HCT116 (cell line): ENCODE data around the gene NKG7. TPM values are rescaled to one million over a fixed set of nuclear protein-coding genes. Genes with fewer than 3 reads are reported as not detected.

Experiments used
- ATAC-seq: fragments of 200-7000 bp; cut with Tn5 transposase; 2 replicates; pipeline ENCODE4 v1.9.1; 2020; ENCODE audit warnings: mild to moderate bottlenecking, moderate library complexity
- BruUV-seq: library from RNA; stranded (reverse); fragments of 400-500 nt; replicated peaks from 2 replicates; lab custom pipeline; 2021; lab: Mats Ljungman, UMichigan
- CTCF ChIA-PET: fragments of 300-600 bp; sonication (Branson Sonifier 250); formaldehyde crosslinking; loops from one replicate; lab custom pipeline; 2021; ENCODE audit warnings: antibody characterized with exemption; lab: Charles Lee
- POLR2A ChIA-PET: fragments of 300-600, 350-600 bp; sonication (Branson Sonifier 250); formaldehyde crosslinking; loops from one replicate; lab custom pipeline; 2021; ENCODE audit warnings: antibody characterized with exemption; lab: Charles Lee
- RAD21 ChIA-PET, 2 experiments: fragments of 300-600 bp; sonication (Branson Sonifier 250); formaldehyde crosslinking; loops; one replicate each; lab custom pipeline; 2023; ENCODE audit warnings: low total read pairs in 2 of 2; ENCODE audit not compliant: uncharacterized antibody in 2 of 2, unreplicated experiment in 2 of 2, low non-redundant PET in 1 of 2; lab: Charles Lee
- DNase-seq: peaks from one replicate; pipeline ENCODE4 v3.0.0-alpha.2; 2010; ENCODE audit warnings: low read depth, low spot score
- H2AFZ ChIP-seq: fragments of 200-600 bp; shearing (Covaris generic), sonication (generic); 2 replicates; pipeline ENCODE4 v1.6.1; 2017; ENCODE audit warnings: low read depth, mixed run types, mixed read lengths, antibody characterized with exemption, low read length; ENCODE audit not compliant: poor library complexity, severe bottlenecking
- H3K27ac ChIP-seq: 2 replicates; pipeline ENCODE4 v1.5.1; 2012; ENCODE audit warnings: low read depth, low read length
- H3K27me3 ChIP-seq: fragments of 200-600 bp; sonication (generic); 2 replicates; pipeline ENCODE4 v1.6.1; 2016; ENCODE audit warnings: mixed run types, low read length, mixed read lengths; ENCODE audit not compliant: insufficient read depth
- H3K36me3 ChIP-seq, 2 experiments: fragments of 200-500 bp in 1 of 2; fragments of 200-600 bp in 1 of 2; sonication (Bioruptor generic) in 1 of 2; sonication (generic) in 1 of 2; 2 replicates each; pipeline versions ENCODE4 v1.5.1 to v1.6.1; 2014 to 2016; ENCODE audit warnings: low read length in 2 of 2, inconsistent platforms in 1 of 2, mixed read lengths in 1 of 2, mixed run types in 1 of 2; ENCODE audit not compliant: insufficient read depth in 2 of 2, control insufficient read depth in 1 of 2
- H3K4me1 ChIP-seq, 2 experiments: fragments of 200-600 bp in 1 of 2; sonication (generic) in 1 of 2; 2 replicates each; pipeline versions ENCODE4 v1.5.1 to v1.6.1; 2012 to 2017; ENCODE audit warnings: low read length in 2 of 2, inconsistent platforms in 1 of 2, mild to moderate bottlenecking in 1 of 2, mixed read lengths in 1 of 2, mixed run types in 1 of 2, moderate library complexity in 1 of 2; ENCODE audit not compliant: insufficient read depth in 2 of 2, control insufficient read depth in 1 of 2
- H3K4me2 ChIP-seq: fragments of 200-600 bp; sonication (generic); 2 replicates; pipeline ENCODE4 v1.6.1; 2017; ENCODE audit warnings: mixed run types, low read length, mixed read lengths
- H3K4me3 ChIP-seq, 2 experiments: fragments of 200-600 bp in 1 of 2; sonication (generic) in 1 of 2; replicated peaks in 1 of 2; 2 replicates each; pipeline ENCODE4 v1.5.1; 2011 to 2016; ENCODE audit warnings: low read length in 2 of 2, control low read depth in 1 of 2, low read depth in 1 of 2, mild to moderate bottlenecking in 1 of 2, mixed read lengths in 1 of 2, mixed run types in 1 of 2
- H3K79me2 ChIP-seq: fragments of 200-600 bp; sonication (generic); 2 replicates; pipeline ENCODE4 v1.6.1; 2017; ENCODE audit warnings: mild to moderate bottlenecking, mixed run types, low read length, moderate library complexity, mixed read lengths; ENCODE audit not compliant: insufficient read depth
- H3K9ac ChIP-seq: fragments of 200-600 bp; sonication (generic); 2 replicates; pipeline ENCODE4 v1.6.1; 2016; ENCODE audit warnings: low read length, mixed read lengths
- H3K9me2 ChIP-seq: fragments of 200-600 bp; sonication (generic), shearing (Covaris generic); 2 replicates; pipeline ENCODE4 v1.6.1; 2017; ENCODE audit warnings: mixed run types, mild to moderate bottlenecking, moderate library complexity; ENCODE audit not compliant: insufficient read depth
- H3K9me3 ChIP-seq, 2 experiments: fragments of 200-500 bp in 1 of 2; fragments of 200-600 bp in 1 of 2; sonication (Bioruptor generic) in 1 of 2; sonication (generic) in 1 of 2; 2 replicates each; pipeline ENCODE4 v1.6.1; 2014 to 2017; ENCODE audit warnings: low read length in 2 of 2, mixed read lengths in 2 of 2, inconsistent platforms in 1 of 2, low read depth in 1 of 2, mild to moderate bottlenecking in 1 of 2, mixed run types in 1 of 2, moderate library complexity in 1 of 2; ENCODE audit not compliant: control insufficient read depth in 1 of 2, insufficient read depth in 1 of 2
- H4K20me1 ChIP-seq: fragments of 200-600 bp; sonication (generic), shearing (Covaris generic); 2 replicates; pipeline ENCODE4 v1.6.1; 2017; ENCODE audit warnings: mixed run types, mild to moderate bottlenecking, moderate library complexity; ENCODE audit not compliant: insufficient read depth
- EZH2 ChIP-seq: fragments of 200-600 bp; sonication (generic); IDR thresholded peaks from 2 replicates; pipeline ENCODE4 v1.6.1; 2017; ENCODE audit warnings: antibody characterized with exemption, mixed run types
- ZFX ChIP-seq: fragments of 450-650 bp; IDR thresholded peaks from 2 replicates; pipeline ENCODE4 v1.6.1; 2017
- intact Hi-C: fragments of 100-400 bp; cut with micrococcal nuclease; formaldehyde crosslinking; loops from 2 replicates; pipeline ENCODE4 v1.10.0; 2022
- total RNA-seq: library from RNA; stranded (reverse); gene quantifications from one replicate; pipeline ENCODE4 v1.2.1, GENCODE V29; 2021; ENCODE audit not compliant: unreplicated experiment

The NKG7 gene
- total RNA-seq, 1 experiment from 2014 or later = not detected

DNA sequence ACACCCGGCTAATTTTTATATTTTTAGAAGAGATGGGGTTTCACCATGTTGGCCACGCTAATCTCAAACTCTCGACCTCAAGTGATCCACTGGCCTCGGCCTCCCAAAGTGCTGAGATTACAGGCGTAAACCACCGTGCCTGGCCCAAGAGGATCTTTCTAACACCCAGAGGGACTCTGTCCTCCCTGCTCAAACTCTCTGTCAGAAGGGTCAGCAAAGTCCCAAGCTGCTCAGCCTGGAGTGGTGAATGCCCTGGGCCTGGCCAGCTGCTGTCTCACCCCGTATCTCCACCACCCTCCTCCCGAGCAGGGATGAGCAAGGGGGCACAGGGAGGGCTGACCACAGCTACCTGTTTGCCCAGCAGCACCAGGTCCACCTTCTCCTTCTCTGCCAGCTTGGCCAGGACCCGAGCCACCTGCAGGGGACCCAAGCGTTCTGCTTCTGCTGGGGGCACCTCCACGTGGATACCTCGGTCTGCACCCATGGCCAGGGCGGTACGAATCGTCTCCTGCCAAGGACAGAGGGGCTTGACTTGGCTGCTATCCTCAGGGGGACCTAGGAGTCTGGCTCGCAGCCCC lies 19.6 kb downstream of the NKG7 start:
- POLR2A ChIA-PET = no interaction called here
- DNase-seq = no peak
- Histone ChIP-seq H3K9me2 (no peaks in the 10 kb centered on the region), H4K20me1 (no peaks in the 10 kb centered on the region), H3K4me3 (no peak overlapping the region), H3K79me2 (peaks cover 13% of the 10 kb centered on the region; the same call in 1 of the 2 replicates), H3K9me3 (no peaks in the 10 kb centered on the region), H3K27me3 (no peaks in the 10 kb centered on the region), H3K27ac (no peak overlapping the region), H3K4me1 (peaks cover 0 to 22% of the 10 kb centered on the region in 2 experiments; a peak in 3 of 4 replicates), H3K36me3 (peaks cover 3 to 14% of the 10 kb centered on the region in 2 experiments; a peak in 1 of 4 replicates), H3K9ac (no peak overlapping the region), H2AFZ (no peak overlapping the region), H3K4me2 (no peak overlapping the region)
- BruUV-seq = no TSS peak
- no peak for TF ChIP-seq ZFX
- intact Hi-C loops = no loop called here
- CTCF ChIA-PET = no interaction called here
- no peak for ATAC-seq
- RAD21 ChIA-PET = no interaction called here

DNA sequence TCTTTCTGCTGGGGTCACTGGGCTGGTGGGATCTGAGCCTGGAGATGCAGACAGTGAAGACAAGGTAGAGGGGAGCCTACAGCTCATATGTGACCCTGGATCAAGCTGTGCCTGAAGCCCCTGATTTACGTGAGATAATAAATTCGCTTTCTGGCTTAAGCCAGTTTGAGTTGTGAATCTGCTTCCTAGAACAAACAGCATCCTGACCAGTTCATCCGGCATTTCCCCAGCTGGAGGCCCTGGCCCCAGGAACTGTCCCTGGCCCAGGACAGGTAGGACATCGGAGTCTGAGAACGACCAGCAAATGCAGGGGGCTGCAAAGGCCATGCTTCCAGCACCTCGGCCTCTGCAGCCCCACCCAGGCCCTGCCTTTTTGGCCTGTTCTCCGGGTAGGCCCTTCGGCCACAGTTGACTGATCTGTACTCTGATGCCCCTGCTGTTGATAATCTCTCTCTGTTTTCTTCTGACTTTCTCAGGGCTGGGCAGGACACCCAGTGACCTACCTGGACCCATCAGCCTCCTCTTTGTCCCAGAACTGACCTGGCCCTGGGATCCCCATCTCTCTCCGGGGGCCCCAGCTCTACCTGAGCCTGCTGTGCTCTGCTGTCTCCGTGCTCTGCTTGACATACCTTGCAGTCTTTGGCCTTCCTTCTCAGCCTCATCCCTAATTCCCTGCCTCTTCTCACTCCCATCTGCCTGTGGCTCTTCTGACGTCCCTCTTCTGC lies 21.0 kb downstream of the NKG7 start:
- DNase-seq = no peak
- RAD21 ChIA-PET = no interaction called here
- intact Hi-C loops = no loop called here
- TF ChIP-seq ZFX (no peak), EZH2 (no peak)
- TF ChIP-seq, all 23 proteins: peak for 0
- ChIA-PET CTCF (no interaction called here), POLR2A (no interaction called here)
- no TSS peak for BruUV-seq
- Histone ChIP-seq H4K20me1 (no peaks in the 10 kb centered on the region), H3K27me3 (no peaks in the 10 kb centered on the region), H3K9me3 (no peaks in the 10 kb centered on the region), H3K4me3 (no peak overlapping the region), H3K9me2 (no peaks in the 10 kb centered on the region), H3K9ac (no peak overlapping the region), H2AFZ (no peak overlapping the region), H3K4me1 (peaks cover 0 to 22% of the 10 kb centered on the region in 2 experiments; a peak in 3 of 4 replicates), H3K36me3 (peaks cover 3 to 14% of the 10 kb centered on the region in 2 experiments; a peak in 1 of 4 replicates), H3K79me2 (peaks cover 12% of the 10 kb centered on the region; the same call in 1 of the 2 replicates), H3K27ac (0 out of 2 replicates have a peak overlapping the region, but pooled peaks have one; percentile 12), H3K4me2 (peak overlapping the region; percentile 54)
- ATAC-seq = no peak
